CD14-positive monocyte (primary cell): ENCODE data around the gene TCTN1. TPM values are rescaled to one million over a fixed set of nuclear protein-coding genes. Genes with fewer than 3 reads are reported as not detected.
A peak's percentile ranks its signal among the peaks of the same experiment; 100 is the strongest.

Experiments
- DNase-seq, 3 donors: peaks; one replicate each; pipeline ENCODE4 v3.0.0-alpha.2; 2011 to 2022
- H2AFZ ChIP-seq: 2 replicates; pipeline ENCODE4 v1.6.0; 2012; ENCODE audit warnings: mild to moderate bottlenecking, low read depth, low read length, inconsistent platforms; ENCODE audit not compliant: insufficient read depth, poor library complexity, severe bottlenecking
- H3K27ac ChIP-seq, 2 donors: 1 replicate in 1 of 2; 2 replicates in 1 of 2; pipeline ENCODE4 v1.5.1; 2012 to 2013; ENCODE audit warnings: low read length in 2 of 2, control low read depth in 1 of 2, inconsistent platforms in 1 of 2, low read depth in 1 of 2, mild to moderate bottlenecking in 1 of 2
- H3K27me3 ChIP-seq, 2 donors: one replicate each; pipeline versions ENCODE4 v1.6.0 to v1.6.1; 2011 to 2013; ENCODE audit warnings: low read length in 2 of 2; ENCODE audit not compliant: control insufficient read depth in 2 of 2, insufficient read depth in 2 of 2
- H3K36me3 ChIP-seq, 2 donors: replicated peaks in 1 of 2; 1 replicate in 1 of 2; 2 replicates in 1 of 2; pipeline versions ENCODE4 v1.5.1 to v1.6.1; 2012 to 2013; ENCODE audit warnings: low read length in 2 of 2, control low read depth in 1 of 2, inconsistent platforms in 1 of 2, mild to moderate bottlenecking in 1 of 2; ENCODE audit not compliant: insufficient read depth in 2 of 2, control insufficient read depth in 1 of 2
- H3K4me1 ChIP-seq, 2 donors: 1 replicate in 1 of 2; 2 replicates in 1 of 2; pipeline versions ENCODE4 v1.5.1 to v1.6.1; 2012 to 2013; ENCODE audit warnings: low read length in 2 of 2, control low read depth in 1 of 2, inconsistent platforms in 1 of 2, mild to moderate bottlenecking in 1 of 2, moderate library complexity in 1 of 2; ENCODE audit not compliant: insufficient read depth in 2 of 2, control insufficient read depth in 1 of 2
- H3K4me2 ChIP-seq: replicated peaks from 2 replicates; pipeline ENCODE3; 2012; ENCODE audit warnings: low read length, moderate library complexity, mild to moderate bottlenecking; ENCODE audit not compliant: poor library complexity, severe bottlenecking; ENCODE audit errors: extremely low read depth
- H3K4me3 ChIP-seq, 3 experiments: fragments of 200-600 bp in 1 of 3; sonication (generic) in 1 of 3; replicated peaks in 1 of 3; 1 replicate in 2 of 3; 2 replicates in 1 of 3; pipeline ENCODE4 v1.5.1; 2011 to 2013; ENCODE audit warnings: low read length in 3 of 3, mild to moderate bottlenecking in 3 of 3, control low read depth in 2 of 3, low read depth in 2 of 3, inconsistent platforms in 1 of 3, moderate library complexity in 1 of 3
- H3K79me2 ChIP-seq: 2 replicates; pipeline ENCODE4 v1.6.0; 2012; ENCODE audit warnings: mild to moderate bottlenecking, control low read depth, inconsistent platforms, low read length, moderate library complexity; ENCODE audit not compliant: insufficient read depth
- H3K9ac ChIP-seq: 2 replicates; pipeline ENCODE4 v1.6.0; 2017; ENCODE audit warnings: low read length, mild to moderate bottlenecking; ENCODE audit not compliant: insufficient read depth, poor library complexity, severe bottlenecking
- H3K9me3 ChIP-seq, 2 donors: replicated peaks in 1 of 2; 1 replicate in 1 of 2; 2 replicates in 1 of 2; pipeline versions ENCODE4 v1.5.1 to v1.6.1; 2012 to 2013; ENCODE audit warnings: low read length in 2 of 2, control low read depth in 1 of 2; ENCODE audit not compliant: control insufficient read depth in 1 of 2, insufficient read depth in 1 of 2
- H4K20me1 ChIP-seq: 2 replicates; pipeline ENCODE4 v1.6.0; 2012; ENCODE audit warnings: mild to moderate bottlenecking, low read length, control low read depth, moderate library complexity; ENCODE audit not compliant: insufficient read depth
- H3K27ac Mint-ChIP-seq, 7 donors: one replicate each; pipeline ENCODE4 v1.8.0; 2020; ENCODE audit warnings: mild to moderate bottlenecking in 7 of 7, mixed read lengths in 7 of 7, moderate library complexity in 6 of 7, inconsistent platforms in 2 of 7
- H3K27me3 Mint-ChIP-seq, 3 donors: one replicate each; pipeline ENCODE4 v1.8.0; 2021 to 2022; ENCODE audit warnings: low read depth in 3 of 3, mild to moderate bottlenecking in 3 of 3, mixed read lengths in 3 of 3, moderate library complexity in 3 of 3, inconsistent platforms in 1 of 3
- H3K36me3 Mint-ChIP-seq, 2 donors: one replicate each; pipeline ENCODE4 v1.8.0; 2020; ENCODE audit warnings: mixed read lengths in 2 of 2, inconsistent platforms in 1 of 2, mild to moderate bottlenecking in 1 of 2
- H3K4me1 Mint-ChIP-seq: one replicate; pipeline ENCODE4 v1.8.0; 2020; ENCODE audit warnings: mild to moderate bottlenecking, mixed read lengths
- H3K4me3 Mint-ChIP-seq, 2 donors: one replicate each; pipeline ENCODE4 v1.8.0; 2020; ENCODE audit warnings: mild to moderate bottlenecking in 2 of 2, mixed read lengths in 2 of 2, moderate library complexity in 1 of 2
- H3K9me3 Mint-ChIP-seq, 7 donors: one replicate each; pipeline ENCODE4 v1.8.0; 2020 to 2022; ENCODE audit warnings: mixed read lengths in 7 of 7, mild to moderate bottlenecking in 6 of 7, moderate library complexity in 6 of 7, inconsistent platforms in 2 of 7
- WGBS: methylation state at CpG from one replicate; pipeline ENCODE4 v1.1.5; 2013; ENCODE audit warnings: missing lambda C conversion rate; ENCODE audit not compliant: insufficient coverage; 5-methylcytosine and 5-hydroxymethylcytosine counted together
- intact Hi-C, 2 donors: fragments of 100-400 bp; cut with micrococcal nuclease; formaldehyde crosslinking; loops; one replicate each; pipeline versions ENCODE4 v1.15.0 to v1.15.1; 2023
- polyA plus RNA-seq, 3 donors: library from polyadenylated mRNA; depleted of rRNA in 1 of 3; unstranded in 2 of 3; stranded (reverse) in 1 of 3; fragments of 300-500 nt in 2 of 3; fragments of >200 nt in 1 of 3; fragmentation: Illumina TruSeq in 2 of 3; gene quantifications; 1 replicate in 2 of 3; 2 replicates in 1 of 3; pipeline ENCODE4 v1.2.3, GENCODE V29; 2012 to 2021
- TF ChIP-seq, protein P1 (sequence below): fragments of 200-600 bp; IDR thresholded peaks from one replicate; pipeline ENCODE4 v1.8.0; 2022; ENCODE audit warnings: antibody characterized with exemption, mild to moderate bottlenecking

Gene TCTN1
- polyA plus RNA-seq, 3 donors: 4.0 to 6.1 (median 4.5) TPM

DNA sequence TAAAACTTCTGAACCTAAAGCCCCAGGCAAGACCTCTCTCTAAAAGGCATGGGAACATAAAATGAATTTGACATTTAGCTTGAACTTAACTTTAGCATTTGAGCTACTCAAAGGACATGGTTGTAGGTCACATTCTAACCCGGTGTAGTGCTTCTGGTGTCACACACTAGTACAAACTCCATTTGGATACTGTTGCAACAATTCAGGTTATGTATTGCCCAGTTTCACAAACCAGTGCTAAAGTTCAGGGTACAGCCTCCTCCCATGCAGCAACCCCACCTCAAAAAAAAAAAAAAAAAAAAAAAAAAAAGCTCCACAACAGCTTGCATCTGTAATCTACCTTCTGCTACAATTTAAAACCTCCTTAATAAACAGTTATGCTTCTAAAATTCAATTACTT is 38.6 kb upstream of the TCTN1 start:
- H3K4me2 ChIP-seq: no peak overlapping the region
- Mint-ChIP-seq H3K27me3 (peaks cover 0 to 6% (median 0%) of the 10 kb centered on the region in 3 donors), H3K4me3 (no peak overlapping the region), H3K36me3 (peaks cover 11 to 14% of the 10 kb centered on the region in 2 donors), H3K4me1 (peaks cover 53% of the 10 kb centered on the region), H3K27ac (peak overlapping the region in 2 of 7 donors; percentile 11 to 26), H3K9me3 (peaks cover 7 to 21% (median 16%) of the 10 kb centered on the region in 7 donors)
- no peak overlapping the region for H3K9ac ChIP-seq
- peaks cover 46 to 56% of the 10 kb centered on the region in 2 donors for H3K4me1 ChIP-seq
- 73% methylated on average over 1 of the region's 1 CpG for WGBS
- no peak overlapping the region for H3K27ac ChIP-seq
- H3K9me3 ChIP-seq: peaks cover 12 to 15% of the 10 kb centered on the region in 2 donors
- H3K27me3 ChIP-seq: no peaks in the 10 kb centered on the region
- no peak overlapping the region for H3K4me3 ChIP-seq
- intact Hi-C loops: no loop called here
- DNase-seq: no peak
- H3K79me2 ChIP-seq: peaks cover 90% of the 10 kb centered on the region
- H4K20me1 ChIP-seq: peaks cover 88% of the 10 kb centered on the region
- peaks cover 0 to 13% of the 10 kb centered on the region in 2 donors for H3K36me3 ChIP-seq
- H2AFZ ChIP-seq: no peak overlapping the region
- TF ChIP-seq, protein P1, sequence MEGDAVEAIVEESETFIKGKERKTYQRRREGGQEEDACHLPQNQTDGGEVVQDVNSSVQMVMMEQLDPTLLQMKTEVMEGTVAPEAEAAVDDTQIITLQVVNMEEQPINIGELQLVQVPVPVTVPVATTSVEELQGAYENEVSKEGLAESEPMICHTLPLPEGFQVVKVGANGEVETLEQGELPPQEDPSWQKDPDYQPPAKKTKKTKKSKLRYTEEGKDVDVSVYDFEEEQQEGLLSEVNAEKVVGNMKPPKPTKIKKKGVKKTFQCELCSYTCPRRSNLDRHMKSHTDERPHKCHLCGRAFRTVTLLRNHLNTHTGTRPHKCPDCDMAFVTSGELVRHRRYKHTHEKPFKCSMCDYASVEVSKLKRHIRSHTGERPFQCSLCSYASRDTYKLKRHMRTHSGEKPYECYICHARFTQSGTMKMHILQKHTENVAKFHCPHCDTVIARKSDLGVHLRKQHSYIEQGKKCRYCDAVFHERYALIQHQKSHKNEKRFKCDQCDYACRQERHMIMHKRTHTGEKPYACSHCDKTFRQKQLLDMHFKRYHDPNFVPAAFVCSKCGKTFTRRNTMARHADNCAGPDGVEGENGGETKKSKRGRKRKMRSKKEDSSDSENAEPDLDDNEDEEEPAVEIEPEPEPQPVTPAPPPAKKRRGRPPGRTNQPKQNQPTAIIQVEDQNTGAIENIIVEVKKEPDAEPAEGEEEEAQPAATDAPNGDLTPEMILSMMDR: no peak

DNA sequence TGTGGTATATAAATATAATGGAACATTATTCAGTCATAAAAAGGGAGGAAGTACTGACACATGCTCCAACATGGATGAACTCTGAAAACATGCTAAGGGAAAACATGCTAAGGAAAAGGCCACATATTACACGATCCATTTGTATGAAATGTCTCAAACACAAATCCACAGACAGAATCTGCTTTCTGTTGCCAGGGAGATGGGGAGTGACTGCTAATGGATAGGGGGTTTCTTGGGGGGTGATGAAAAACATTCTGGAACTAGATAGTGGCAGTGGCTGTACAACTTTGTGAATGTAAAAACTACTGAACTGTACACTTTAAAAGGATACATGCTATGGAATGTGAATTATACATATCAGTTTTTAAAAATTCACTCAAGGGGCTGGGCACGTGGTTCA is 37.4 kb upstream of the TCTN1 start:
- H3K27me3 ChIP-seq: no peaks in the 10 kb centered on the region
- H3K9me3 ChIP-seq: peaks cover 9 to 11% of the 10 kb centered on the region in 2 donors
- peaks cover 97% of the 10 kb centered on the region for H4K20me1 ChIP-seq
- no peak overlapping the region for H3K4me3 ChIP-seq
- DNase-seq: no peak
- Mint-ChIP-seq H3K9me3 (peaks cover 4 to 14% (median 10%) of the 10 kb centered on the region in 7 donors), H3K4me3 (no peak overlapping the region), H3K27ac (peak overlapping the region in 6 of 7 donors; percentile 10 to 98 (median 92)), H3K4me1 (peaks cover 65% of the 10 kb centered on the region), H3K27me3 (peaks cover 0 to 6% (median 0%) of the 10 kb centered on the region in 3 donors), H3K36me3 (peaks cover 15 to 16% of the 10 kb centered on the region in 2 donors)
- H3K4me1 ChIP-seq: peaks cover 56 to 68% of the 10 kb centered on the region in 2 donors
- H3K4me2 ChIP-seq: no peak overlapping the region
- peak overlapping the region; percentile 35 to 92 for H3K27ac ChIP-seq
- intact Hi-C loops: loop anchor here in 1 of 2 donors (2.0 kb wide), 1 partner anchor 14 kb away; no protein-coding TSS in a partner anchor
- peaks cover 98% of the 10 kb centered on the region for H3K79me2 ChIP-seq
- no CpG with 5 or more reads among the region's 2 CpGs for WGBS
- no peak overlapping the region for H2AFZ ChIP-seq
- TF ChIP-seq, protein P1: no peak
- H3K36me3 ChIP-seq: peaks cover 0 to 10% of the 10 kb centered on the region in 2 donors
- H3K9ac ChIP-seq: no peak overlapping the region
